H1 (cell line): ENCODE results near the gene TPMT. TPM values are rescaled to one million over a fixed set of nuclear protein-coding genes. Genes with fewer than 3 reads are reported as not detected.

Experiments
- HDAC2 ChIP-seq, 2 experiments: fragments of 300-600 bp in 1 of 2; sonication (generic) in 1 of 2; IDR thresholded peaks; 2 replicates each; pipeline ENCODE4 v1.6.1; 2011 to 2012; ENCODE audit warnings: low read depth in 2 of 2, low read length in 2 of 2, mild to moderate bottlenecking in 2 of 2, moderate library complexity in 2 of 2, borderline replicate concordance in 1 of 2, inconsistent platforms in 1 of 2
- polyA plus RNA-seq, 7 experiments: library from polyadenylated mRNA; depleted of rRNA in 3 of 7; stranded (reverse) in 5 of 7; unstranded in 2 of 7; fragments of >200 nt in 5 of 7; fragments of 200-250 nt in 2 of 7; gene quantifications; 1 replicate in 5 of 7; 2 replicates in 1 of 7; 4 replicates in 1 of 7; pipeline versions ENCODE4 v1.2.1 to v1.2.3, GENCODE V29; 2011 to 2013; ENCODE audit warnings: missing spikeins in 2 of 7, mixed read lengths in 2 of 7
- total RNA-seq: library from RNA; stranded (reverse); fragmentation: NEBNext Ultra II Directional; extraction: Animal tissue kit (Norgen Biotek cat#: 25700); gene quantifications from 2 replicates; pipeline ENCODE4 v1.2.1, GENCODE V29; 2021

The TPMT gene
- total and polyA plus RNA-seq, 2 of the 8 experiments (the other 6 are each of a cell fraction or from before 2014, with no cell fraction given), result 12.3 to 17.2 TPM

DNA sequence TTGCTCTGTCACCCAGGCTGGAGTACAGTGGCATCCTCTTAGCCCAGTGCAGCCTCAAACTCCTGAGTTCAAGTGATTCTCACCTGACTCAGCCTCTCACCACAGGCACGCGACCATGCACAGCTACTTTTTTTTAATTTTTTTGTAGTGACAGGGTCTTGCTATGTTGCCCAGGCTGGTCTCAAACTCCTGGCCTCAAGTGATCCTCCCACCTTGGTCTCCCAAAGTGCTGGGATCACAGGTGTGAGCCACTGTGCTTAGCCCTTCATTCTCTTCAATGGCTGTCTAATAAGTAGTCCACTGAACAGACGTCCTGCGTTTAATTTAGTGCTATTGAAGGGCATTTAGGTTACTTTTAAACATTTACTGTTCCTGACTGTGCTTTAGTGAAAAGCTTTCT is 27.7 kb upstream of the TPMT start (continued):
- TF ChIP-seq HDAC2 (IDR thresholded peaks at IDR 0.05; ENCODE audit: borderline replicate concordance in 1 of 2, low read depth in 2 of 2, low read length in 2 of 2), result no peak
- TF ChIP-seq, all 59 proteins: peak for 0
